ENCODE results near the gene IL1RAPL1.
"Not testable (repeated sequence)": the region's sequence is repeated elsewhere in the genome, so short reads cannot be mapped to it uniquely, and the experiment has no call there.

The IL1RAPL1 gene

DNA sequence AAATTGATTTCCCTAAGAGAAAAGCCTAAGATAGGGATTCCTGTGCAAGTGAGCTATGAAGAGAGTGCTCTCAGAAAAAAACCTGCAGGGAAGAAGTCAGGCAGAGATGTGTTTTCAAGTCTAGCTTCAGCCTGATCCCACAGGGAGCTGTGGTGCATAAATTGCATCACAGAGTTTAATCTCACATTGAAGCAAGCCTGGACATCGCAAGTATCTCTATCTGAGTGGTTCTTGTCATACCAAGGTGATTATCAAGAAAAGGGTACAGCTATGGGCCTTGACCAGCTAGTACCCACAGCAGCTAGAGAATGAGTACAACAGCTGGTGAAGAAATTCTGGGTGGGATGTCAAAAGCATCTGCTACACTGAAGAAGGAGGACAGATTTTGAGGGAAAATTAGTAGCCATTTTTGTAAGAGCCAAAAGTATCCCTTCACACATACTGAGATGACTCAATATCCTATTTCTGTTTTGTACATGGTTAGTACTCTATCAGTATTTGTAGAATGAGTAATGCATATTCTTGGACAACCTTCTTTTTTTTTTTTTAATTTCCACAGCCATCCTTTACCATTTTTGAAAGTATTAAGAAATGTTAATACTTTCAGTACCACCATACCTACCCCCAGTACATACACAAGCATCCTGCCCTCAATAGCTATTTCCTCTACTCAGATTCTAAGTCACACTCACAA lies 708.9 kb downstream of the IL1RAPL1 start:
- no peak for DNase-seq

DNA sequence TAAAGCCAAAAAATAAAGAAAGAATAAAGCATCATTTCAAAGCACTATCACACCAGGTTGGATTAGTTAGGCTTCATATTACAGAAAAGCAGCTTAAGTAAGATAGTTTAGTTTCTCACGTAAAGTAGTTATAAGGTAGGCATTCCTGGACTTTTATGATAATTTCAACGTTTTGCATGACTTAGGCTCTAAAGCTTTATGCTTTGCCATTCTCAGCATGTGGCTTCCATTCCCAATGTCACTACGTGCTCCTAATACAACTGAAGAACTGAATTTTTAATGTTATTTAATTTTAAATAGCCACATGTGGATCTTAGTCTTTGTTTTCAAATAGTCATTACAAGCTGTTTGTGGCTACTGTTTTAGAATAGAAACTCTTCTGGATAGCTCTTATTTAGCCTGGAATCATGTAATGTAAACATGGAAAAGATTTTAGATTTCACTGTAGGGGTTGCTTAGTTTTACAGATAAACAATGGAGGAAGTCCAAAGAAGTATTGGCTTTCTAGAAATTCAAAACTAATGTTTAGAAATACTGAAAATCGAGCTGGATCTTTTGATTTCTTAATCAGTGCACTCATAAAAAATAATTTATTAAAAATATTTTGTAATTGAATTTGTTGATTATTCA lies 710.0 kb downstream of the IL1RAPL1 start:
- DNase-seq, result no peak

DNA sequence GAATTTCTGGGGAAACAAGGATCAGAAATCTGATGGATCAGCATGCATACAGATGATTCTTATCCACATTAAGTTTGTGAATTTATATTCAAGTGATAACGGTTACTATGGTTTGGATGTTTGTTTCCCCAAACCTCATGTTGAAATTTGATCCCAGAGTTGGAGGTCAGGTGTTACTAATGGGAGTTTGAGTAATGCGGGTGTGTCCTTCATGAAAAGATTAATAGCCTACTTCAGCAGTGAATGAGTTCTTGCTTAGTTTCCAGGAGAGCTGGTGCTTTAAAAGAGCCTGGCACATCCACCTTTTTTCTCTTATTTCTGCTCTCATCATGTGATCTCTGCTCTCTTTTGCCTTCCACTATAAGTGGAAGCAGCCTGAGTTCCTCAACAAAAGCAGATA lies 712.4 kb downstream of the IL1RAPL1 start:
- no peak for DNase-seq

DNA sequence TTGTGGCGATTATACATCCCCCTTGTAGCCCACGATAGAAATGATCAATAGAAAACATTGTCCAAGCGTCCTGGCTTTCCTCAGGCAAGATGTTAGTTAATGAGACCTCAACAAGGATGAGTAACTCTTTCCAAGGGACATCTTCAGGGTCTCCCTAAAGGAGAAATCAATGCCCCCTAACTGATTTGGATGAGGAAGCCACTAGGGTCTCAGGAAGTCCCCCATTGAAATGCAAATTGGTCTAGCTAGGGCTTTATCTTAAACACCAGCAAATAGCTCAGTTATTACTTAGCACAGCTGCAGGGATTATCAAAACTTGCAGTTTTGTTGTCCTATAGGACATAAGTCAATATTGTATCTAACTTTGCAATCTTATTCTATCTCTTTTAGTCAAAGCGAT lies 721.5 kb downstream of the IL1RAPL1 start:
- DNase-seq, result no peak

DNA sequence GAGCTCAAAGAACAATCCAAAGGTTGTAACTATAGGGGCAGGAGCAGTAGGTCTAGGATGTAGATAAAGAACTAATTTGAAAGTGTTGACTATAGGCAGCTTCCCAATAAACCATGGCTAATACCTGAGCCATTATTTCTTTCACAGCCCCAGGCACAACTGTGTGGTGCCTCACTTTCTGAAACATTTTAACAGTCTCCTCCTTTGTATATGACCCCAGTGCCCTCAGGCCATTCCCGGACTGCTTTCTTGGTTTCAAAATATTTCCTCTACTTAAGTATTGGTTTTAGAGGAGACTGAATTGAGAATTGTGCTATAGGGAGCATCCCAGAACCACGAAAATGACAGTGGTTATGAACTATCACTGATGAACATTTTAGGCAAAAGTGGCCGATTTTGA lies 728.7 kb downstream of the IL1RAPL1 start:
- no peak for DNase-seq

DNA sequence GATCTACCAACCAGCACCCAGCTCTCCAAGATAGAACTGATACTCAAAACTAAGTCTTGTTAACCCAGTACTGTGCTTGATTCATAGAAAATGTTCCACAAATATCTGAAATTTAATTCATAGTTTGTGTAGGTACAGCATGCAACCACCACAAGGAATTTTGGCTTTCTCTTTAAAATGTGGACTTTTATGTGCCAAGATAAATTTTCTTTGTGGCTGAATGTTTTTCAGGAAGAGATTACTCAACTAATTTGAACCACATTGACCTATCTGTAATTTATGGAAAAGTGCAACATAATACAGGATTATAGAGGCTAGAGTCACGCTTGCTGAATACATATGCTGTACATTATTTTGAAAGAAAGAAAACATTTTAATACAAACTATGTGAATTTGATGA lies 730.8 kb downstream of the IL1RAPL1 start:
- DNase-seq, result no peak

DNA sequence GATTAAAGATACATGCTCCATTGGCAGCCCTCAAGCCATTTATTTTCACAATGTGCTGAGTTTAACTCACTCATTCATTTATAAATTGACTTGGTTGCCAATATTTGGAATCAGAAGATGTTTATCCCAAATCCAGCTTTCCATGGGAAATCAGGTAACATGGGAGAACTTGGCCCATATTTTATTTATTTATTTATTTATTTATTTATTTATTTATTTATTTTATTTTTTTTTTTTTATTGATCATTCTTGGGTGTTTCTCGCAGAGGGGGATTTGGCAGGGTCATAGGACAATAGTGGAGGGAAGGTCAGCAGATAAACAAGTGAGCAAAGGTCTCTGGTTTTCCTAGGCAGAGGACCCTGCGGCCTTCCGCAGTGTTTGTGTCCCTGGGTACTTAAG lies 745.2 kb downstream of the IL1RAPL1 start:
- not testable (repeated sequence) for DNase-seq

DNA sequence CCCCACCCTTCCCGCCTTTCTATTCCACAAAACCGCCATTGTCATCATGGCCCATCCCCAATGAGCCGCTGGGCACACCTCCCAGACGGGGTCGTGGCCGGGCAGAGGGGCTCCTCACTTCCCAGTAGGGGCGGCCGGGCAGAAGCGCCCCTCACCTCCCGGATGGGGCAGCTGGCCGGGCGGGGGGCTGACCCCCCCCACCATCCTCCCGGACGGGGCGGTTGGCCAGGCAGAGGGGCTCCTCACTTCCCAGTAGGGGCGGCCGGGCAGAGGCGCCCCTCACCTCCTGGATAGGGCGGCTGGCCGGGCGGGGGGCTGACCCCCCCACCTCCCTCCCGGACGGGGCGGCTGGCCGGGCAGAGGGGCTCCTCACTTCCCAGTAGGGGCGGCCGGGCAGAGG lies 745.8 kb downstream of the IL1RAPL1 start:
- DNase-seq, result not testable (repeated sequence)

DNA sequence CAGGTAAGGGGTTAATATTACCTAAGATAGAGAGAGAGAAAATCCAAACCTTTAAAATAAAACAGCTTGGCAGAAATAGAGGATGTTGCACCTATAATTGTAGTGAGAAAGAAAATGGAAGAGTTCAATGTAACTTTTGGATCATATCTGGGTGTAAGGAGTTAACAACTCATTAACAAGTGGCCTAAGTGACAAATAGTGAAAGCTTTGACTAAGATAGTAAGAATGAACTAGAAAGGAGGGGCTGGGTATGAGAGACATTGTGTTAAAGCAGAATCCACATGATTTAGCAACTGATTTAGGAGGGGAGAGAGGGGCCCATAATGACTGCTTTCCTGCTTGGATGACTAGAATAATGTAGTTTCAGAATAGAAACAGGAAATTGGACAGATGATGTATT lies 761.0 kb downstream of the IL1RAPL1 start:
- no peak for DNase-seq

DNA sequence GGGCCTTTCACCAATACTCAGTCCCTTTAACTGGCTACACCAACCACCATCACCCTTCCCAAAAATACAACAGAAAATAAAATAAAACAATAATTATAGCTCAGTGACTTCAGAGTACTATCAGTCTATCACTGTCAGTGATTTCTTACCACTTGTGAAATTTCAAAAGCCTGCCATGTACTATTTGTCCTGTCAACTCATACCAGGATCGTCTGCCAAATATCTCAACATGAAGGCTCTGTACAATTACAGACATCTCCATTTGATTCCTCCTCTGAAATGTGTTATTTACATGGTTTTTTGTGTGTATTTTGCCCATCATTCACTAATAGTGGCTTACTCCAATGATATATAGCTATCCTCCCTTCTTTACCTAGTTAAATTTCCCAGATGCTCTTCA lies 772.0 kb downstream of the IL1RAPL1 start:
- no peak for DNase-seq

DNA sequence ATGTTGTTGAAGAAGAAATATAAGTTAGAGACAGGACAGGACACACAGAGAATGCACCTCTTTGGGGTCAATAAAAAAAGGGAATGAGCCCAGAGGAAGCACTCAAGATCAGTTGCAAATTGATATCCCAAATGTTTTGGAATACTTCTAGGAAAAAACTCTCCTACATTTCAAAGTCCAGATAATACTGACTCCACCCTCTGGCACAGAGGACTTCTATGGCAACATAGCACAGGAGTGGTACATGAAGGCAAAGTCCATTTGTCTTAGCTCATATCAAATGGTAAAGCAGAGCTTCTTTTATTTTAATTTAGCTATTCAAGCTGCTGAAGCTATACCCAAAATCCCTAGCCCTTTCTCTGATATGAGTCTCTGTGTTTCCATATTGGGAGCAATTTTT lies 787.5 kb downstream of the IL1RAPL1 start:
- not testable (repeated sequence) for DNase-seq

DNA sequence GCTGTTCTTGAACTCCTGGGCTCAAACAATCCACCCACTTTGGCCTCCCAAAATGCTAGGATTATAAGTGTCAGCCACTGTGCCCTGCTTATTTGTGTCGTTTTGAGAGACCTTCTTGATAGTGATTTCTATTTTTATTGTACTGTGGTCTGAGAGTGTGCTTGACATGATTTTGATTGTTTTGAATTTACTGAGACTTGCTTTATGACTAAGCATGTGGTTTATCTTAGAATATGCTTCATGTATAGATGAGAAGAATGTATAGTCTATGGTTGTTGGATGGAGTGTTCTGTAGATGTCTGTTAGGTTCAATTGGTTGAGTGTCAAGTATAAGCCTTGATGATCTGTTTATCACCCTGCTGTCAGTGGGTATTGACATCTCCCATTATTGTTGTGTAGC lies 789.3 kb downstream of the IL1RAPL1 start:
- no peak for DNase-seq

DNA sequence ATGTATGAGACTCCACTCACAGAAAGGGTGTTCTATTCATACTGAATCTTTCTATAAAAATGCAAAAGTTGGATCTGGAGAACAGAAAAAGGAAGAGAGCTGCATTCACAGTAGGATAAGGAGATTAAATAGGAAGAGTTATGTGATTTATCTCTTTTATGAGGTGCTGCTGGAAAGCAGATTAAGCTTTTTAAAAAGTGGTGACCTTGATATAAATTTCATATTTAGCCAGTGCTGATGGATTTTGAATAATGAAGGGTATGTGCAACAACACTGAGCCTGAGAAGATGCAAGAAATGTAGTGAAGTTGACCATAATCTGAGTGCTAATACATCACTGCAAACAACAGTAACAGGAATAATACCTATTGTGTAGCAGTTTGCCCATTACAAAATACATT lies 795.6 kb downstream of the IL1RAPL1 start:
- DNase-seq, result no peak

DNA sequence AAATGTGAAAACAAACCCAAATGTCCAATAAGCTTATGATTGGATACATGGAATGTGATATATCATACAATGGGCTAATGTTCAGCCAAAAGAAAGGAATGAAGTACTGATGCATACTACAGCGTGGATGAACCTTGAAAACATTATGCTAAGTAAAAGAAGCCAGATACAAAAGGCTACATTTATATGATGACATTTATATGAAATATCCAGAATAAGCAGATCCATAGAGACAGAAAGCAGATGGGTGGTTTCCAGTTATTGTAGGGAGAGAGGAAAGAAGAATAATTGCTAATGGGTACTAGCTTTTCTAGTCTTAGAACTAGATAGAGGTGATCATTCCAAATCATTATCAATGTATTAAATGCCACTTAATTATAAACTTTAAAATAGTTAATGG lies 801.3 kb downstream of the IL1RAPL1 start:
- DNase-seq, result no peak

DNA sequence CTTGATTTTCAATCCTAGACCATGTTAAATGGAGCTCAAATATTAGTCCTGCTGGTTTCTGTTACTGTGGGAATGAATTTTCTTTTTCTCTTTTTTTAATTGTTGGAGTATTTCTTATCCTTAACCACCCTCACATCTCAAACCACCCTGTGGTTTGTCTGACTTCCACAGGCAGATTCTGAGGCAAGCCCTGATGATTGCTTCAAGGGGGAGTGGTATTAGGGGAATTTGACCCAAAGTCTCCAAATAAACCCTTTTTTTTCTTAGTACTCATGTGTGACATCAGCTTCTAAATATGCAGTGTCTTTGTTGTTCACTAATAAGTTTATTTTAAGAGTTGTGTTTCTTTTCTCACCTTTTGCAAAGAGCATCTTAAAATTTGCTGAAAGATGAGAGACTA lies 810.3 kb downstream of the IL1RAPL1 start:
- DNase-seq, result no peak

DNA sequence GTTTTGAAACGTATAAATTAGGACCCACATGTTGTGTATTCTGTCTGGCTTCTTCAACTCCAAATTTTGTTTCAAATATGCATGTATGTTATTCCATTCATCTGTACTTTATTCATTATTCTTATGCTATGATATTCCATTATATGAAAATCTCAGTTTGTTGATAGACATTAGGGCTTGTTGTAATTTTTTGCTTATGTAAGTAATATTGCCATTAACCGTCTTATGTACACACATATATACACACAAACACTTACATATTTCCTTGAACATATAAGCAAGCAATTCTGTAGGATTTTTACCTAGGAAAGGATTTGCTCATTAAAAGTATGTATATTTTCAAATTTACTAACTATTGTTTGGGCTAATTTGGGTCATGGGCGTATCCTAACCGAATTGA lies 820.1 kb downstream of the IL1RAPL1 start:
- no peak for DNase-seq

DNA sequence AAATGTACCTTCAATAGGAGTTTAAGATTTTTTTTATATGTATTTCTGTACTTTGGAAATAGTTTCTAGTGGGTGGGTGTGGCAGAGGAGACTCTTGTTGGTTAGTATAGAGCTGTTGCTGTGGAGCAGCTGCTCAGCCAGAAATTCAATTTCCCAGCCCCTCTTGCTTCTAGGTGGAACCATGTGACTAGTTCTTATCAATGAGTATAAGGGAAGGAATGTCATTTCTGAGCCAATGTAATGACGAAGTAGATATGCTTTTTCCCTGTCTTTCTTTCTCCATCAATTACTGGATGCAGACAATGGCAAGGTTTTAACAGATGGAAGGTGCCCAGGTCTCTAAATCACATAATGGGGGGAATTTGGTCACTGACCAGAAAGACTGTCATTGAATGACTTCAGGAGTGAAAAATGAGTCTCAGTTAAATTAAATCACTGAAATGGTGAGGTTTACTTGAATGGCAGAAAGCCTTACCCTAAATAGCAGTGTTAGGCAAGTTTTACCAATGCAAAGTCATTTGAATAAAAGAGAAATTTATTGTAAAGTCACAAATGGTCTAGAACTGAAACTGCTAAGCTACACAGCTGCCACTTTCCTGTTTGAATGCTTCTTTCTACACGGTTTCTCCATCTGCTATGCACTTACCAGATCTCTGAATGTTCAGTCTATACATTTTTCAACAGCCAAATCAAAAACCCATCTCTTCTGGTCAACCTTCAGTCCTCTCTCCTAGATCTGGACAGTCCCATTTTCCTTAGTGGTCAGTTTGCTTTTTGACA lies 832.7 kb downstream of the IL1RAPL1 start:
- no peak for DNase-seq

DNA sequence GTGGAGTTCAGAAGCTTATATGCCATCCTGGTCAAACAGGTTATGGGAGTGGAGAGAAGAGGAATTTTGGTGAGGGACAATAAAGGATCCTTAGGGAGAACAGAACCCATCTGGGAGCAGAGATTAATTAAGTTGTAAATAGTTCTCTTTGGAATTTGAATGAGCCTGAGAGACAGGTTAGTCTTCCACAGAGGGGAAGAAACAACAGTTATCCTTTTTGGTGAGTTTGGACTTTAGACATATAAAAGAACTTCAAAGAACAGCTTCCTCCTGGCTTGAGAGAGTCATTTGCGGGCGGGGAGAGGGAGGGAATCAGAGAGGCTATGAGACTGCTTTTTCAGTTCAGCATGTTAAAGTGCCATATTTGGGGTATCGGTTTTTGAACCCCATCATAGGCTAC lies 834.8 kb downstream of the IL1RAPL1 start:
- no peak for DNase-seq

DNA sequence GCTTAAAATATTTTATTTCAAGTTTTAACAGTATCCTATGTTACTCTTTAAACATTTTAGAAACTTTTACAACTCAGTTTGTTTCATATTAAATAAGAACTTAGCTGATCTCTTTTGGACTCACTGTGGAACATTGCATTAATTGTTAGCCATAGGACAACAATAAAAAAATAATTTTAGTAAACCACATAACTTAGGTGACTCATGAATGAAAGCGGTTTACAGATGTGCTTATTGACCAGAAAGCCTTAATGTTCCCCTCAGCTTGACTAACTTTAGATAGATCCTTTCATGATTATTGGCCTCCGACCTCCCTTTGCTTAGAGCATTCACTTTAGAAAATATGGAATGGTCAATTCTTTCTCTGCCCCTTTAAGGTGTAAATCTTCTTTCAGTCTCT lies 844.6 kb downstream of the IL1RAPL1 start:
- no peak for DNase-seq

DNA sequence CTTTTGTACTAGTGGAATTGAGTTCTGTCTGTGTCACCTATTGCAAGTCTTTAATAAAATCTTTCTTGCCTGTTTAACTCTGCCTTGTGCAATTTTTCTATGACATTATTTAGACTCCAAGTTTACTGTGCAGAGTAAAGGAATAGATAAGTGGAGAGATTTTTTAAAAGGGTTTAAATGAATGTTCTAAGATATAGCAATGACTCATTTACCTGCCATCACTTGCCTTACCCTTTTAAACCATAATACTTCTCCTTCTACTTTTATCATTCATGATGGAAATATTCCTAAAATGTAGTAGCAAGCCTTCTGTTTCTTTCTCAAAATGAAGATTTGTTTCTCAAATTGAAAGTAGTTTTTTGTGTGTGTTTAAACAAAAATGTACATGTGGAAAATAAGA lies 845.3 kb downstream of the IL1RAPL1 start:
- no peak for DNase-seq

DNA sequence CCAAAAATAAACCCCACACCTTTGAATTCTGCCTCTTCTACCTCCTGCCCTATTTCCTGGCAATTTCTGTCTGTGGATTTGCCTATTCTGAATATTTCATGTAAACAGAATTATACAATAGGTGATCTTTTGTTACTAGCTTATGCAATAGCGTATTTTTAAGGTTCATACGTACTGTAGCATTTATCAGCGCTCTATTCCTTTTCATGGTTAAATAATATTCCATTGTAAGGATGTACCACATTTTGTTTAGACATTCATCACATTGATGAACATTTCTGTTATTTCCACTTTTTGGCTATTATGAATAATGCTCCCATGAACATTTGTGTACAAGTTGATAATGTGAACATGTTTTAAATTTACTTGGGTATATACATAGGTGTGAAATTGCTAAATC lies 847.7 kb downstream of the IL1RAPL1 start:
- DNase-seq, result no peak

DNA sequence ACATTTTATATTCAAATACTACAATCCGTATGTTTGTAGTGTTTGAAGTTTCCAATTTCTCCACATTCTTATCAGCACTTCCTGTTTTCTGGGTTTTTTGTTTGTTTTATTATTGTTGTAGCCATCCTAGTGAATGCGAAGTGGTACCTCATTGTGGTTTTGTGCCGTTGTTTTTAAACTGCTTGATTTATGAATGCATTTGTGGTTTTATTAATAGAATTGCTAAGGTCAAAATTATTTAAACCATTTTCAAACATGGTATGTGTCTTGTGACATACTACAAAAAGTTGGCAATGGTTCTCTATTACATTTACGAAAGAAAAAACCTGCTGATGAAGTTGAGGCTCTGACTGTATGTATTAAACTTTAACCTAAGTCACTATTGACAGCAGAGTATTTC lies 848.1 kb downstream of the IL1RAPL1 start:
- no peak for DNase-seq

DNA sequence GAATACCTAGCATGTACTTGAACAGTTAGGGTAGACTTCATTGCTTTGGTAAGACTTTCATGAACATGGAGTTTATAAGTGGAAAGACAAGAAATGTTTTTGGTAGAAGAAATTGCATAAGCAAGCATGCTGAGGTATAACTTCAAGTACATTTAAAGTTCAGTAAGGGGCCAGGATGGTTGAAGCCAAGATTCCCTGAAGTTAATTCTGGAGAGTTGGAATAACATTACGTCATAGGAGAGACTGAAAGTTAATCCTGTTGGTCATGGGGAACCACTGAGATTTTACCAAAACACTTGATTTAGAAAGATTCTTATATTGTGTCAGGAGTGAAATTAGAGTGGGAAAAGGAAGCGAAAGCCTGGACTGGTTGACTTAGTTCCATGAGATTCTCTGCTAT lies 860.6 kb downstream of the IL1RAPL1 start:
- DNase-seq, result no peak

DNA sequence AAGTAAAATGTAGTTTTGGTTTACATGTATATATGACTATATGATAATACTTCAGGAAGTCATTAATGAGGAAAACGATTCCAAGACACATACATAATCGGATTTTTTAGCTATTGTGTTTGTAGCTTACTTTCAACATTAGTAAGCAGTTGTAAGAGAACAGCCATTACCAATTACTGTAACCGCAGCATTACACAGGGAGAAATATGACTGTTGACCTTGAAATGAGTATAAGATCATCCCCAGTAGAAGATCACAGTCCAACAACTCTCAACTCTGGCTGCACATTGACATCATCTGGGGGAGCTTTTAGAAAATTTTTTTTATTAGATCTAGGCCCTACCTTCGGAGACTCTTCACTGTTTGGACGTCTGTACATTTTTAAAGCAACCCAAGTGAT lies 866.1 kb downstream of the IL1RAPL1 start:
- no peak for DNase-seq

Data from hematopoietic multipotent progenitor cell treated with erythropoietin and hydrocortisone succinate and interleukin-3 and kit ligand, for 6 days (in vitro differentiated cells).